CD14-positive monocyte (primary cell): ENCODE results near the gene BTBD6. TPM values are rescaled to one million over a fixed set of nuclear protein-coding genes. Genes with fewer than 3 reads are reported as not detected.

Experiments used
- DNase-seq, 3 donors: peaks; one replicate each; pipeline ENCODE4 v3.0.0-alpha.2; 2011 to 2022
- H2AFZ ChIP-seq: 2 replicates; pipeline ENCODE4 v1.6.0; 2012; ENCODE audit warnings: mild to moderate bottlenecking, low read depth, low read length, inconsistent platforms; ENCODE audit not compliant: insufficient read depth, poor library complexity, severe bottlenecking
- H3K27ac ChIP-seq, 2 donors: 1 replicate in 1 of 2; 2 replicates in 1 of 2; pipeline ENCODE4 v1.5.1; 2012 to 2013; ENCODE audit warnings: low read length in 2 of 2, control low read depth in 1 of 2, inconsistent platforms in 1 of 2, low read depth in 1 of 2, mild to moderate bottlenecking in 1 of 2
- H3K27me3 ChIP-seq, 2 donors: one replicate each; pipeline versions ENCODE4 v1.6.0 to v1.6.1; 2011 to 2013; ENCODE audit warnings: low read length in 2 of 2; ENCODE audit not compliant: control insufficient read depth in 2 of 2, insufficient read depth in 2 of 2
- H3K36me3 ChIP-seq, 2 donors: replicated peaks in 1 of 2; 1 replicate in 1 of 2; 2 replicates in 1 of 2; pipeline versions ENCODE4 v1.5.1 to v1.6.1; 2012 to 2013; ENCODE audit warnings: low read length in 2 of 2, control low read depth in 1 of 2, inconsistent platforms in 1 of 2, mild to moderate bottlenecking in 1 of 2; ENCODE audit not compliant: insufficient read depth in 2 of 2, control insufficient read depth in 1 of 2
- H3K4me1 ChIP-seq, 2 donors: 1 replicate in 1 of 2; 2 replicates in 1 of 2; pipeline versions ENCODE4 v1.5.1 to v1.6.1; 2012 to 2013; ENCODE audit warnings: low read length in 2 of 2, control low read depth in 1 of 2, inconsistent platforms in 1 of 2, mild to moderate bottlenecking in 1 of 2, moderate library complexity in 1 of 2; ENCODE audit not compliant: insufficient read depth in 2 of 2, control insufficient read depth in 1 of 2
- H3K4me2 ChIP-seq: replicated peaks from 2 replicates; pipeline ENCODE3; 2012; ENCODE audit warnings: low read length, moderate library complexity, mild to moderate bottlenecking; ENCODE audit not compliant: poor library complexity, severe bottlenecking; ENCODE audit errors: extremely low read depth
- H3K4me3 ChIP-seq, 3 experiments: fragments of 200-600 bp in 1 of 3; sonication (generic) in 1 of 3; replicated peaks in 1 of 3; 1 replicate in 2 of 3; 2 replicates in 1 of 3; pipeline ENCODE4 v1.5.1; 2011 to 2013; ENCODE audit warnings: low read length in 3 of 3, mild to moderate bottlenecking in 3 of 3, control low read depth in 2 of 3, low read depth in 2 of 3, inconsistent platforms in 1 of 3, moderate library complexity in 1 of 3
- H3K79me2 ChIP-seq: 2 replicates; pipeline ENCODE4 v1.6.0; 2012; ENCODE audit warnings: mild to moderate bottlenecking, control low read depth, inconsistent platforms, low read length, moderate library complexity; ENCODE audit not compliant: insufficient read depth
- H3K9ac ChIP-seq: 2 replicates; pipeline ENCODE4 v1.6.0; 2017; ENCODE audit warnings: low read length, mild to moderate bottlenecking; ENCODE audit not compliant: insufficient read depth, poor library complexity, severe bottlenecking
- H3K9me3 ChIP-seq, 2 donors: replicated peaks in 1 of 2; 1 replicate in 1 of 2; 2 replicates in 1 of 2; pipeline versions ENCODE4 v1.5.1 to v1.6.1; 2012 to 2013; ENCODE audit warnings: low read length in 2 of 2, control low read depth in 1 of 2; ENCODE audit not compliant: control insufficient read depth in 1 of 2, insufficient read depth in 1 of 2
- H4K20me1 ChIP-seq: 2 replicates; pipeline ENCODE4 v1.6.0; 2012; ENCODE audit warnings: mild to moderate bottlenecking, low read length, control low read depth, moderate library complexity; ENCODE audit not compliant: insufficient read depth
- H3K27ac Mint-ChIP-seq, 7 donors: one replicate each; pipeline ENCODE4 v1.8.0; 2020; ENCODE audit warnings: mild to moderate bottlenecking in 7 of 7, mixed read lengths in 7 of 7, moderate library complexity in 6 of 7, inconsistent platforms in 2 of 7
- H3K27me3 Mint-ChIP-seq, 3 donors: one replicate each; pipeline ENCODE4 v1.8.0; 2021 to 2022; ENCODE audit warnings: low read depth in 3 of 3, mild to moderate bottlenecking in 3 of 3, mixed read lengths in 3 of 3, moderate library complexity in 3 of 3, inconsistent platforms in 1 of 3
- H3K36me3 Mint-ChIP-seq, 2 donors: one replicate each; pipeline ENCODE4 v1.8.0; 2020; ENCODE audit warnings: mixed read lengths in 2 of 2, inconsistent platforms in 1 of 2, mild to moderate bottlenecking in 1 of 2
- H3K4me1 Mint-ChIP-seq: one replicate; pipeline ENCODE4 v1.8.0; 2020; ENCODE audit warnings: mild to moderate bottlenecking, mixed read lengths
- H3K4me3 Mint-ChIP-seq, 2 donors: one replicate each; pipeline ENCODE4 v1.8.0; 2020; ENCODE audit warnings: mild to moderate bottlenecking in 2 of 2, mixed read lengths in 2 of 2, moderate library complexity in 1 of 2
- H3K9me3 Mint-ChIP-seq, 7 donors: one replicate each; pipeline ENCODE4 v1.8.0; 2020 to 2022; ENCODE audit warnings: mixed read lengths in 7 of 7, mild to moderate bottlenecking in 6 of 7, moderate library complexity in 6 of 7, inconsistent platforms in 2 of 7
- CTCF ChIP-seq: fragments of 200-600 bp; IDR thresholded peaks from one replicate; pipeline ENCODE4 v1.8.0; 2022; ENCODE audit warnings: antibody characterized with exemption, mild to moderate bottlenecking
- WGBS: methylation state at CpG from one replicate; pipeline ENCODE4 v1.1.5; 2013; ENCODE audit warnings: missing lambda C conversion rate; ENCODE audit not compliant: insufficient coverage; 5-methylcytosine and 5-hydroxymethylcytosine counted together
- intact Hi-C, 2 donors: fragments of 100-400 bp; cut with micrococcal nuclease; formaldehyde crosslinking; loops; one replicate each; pipeline versions ENCODE4 v1.15.0 to v1.15.1; 2023
- polyA plus RNA-seq, 3 donors: library from polyadenylated mRNA; depleted of rRNA in 1 of 3; unstranded in 2 of 3; stranded (reverse) in 1 of 3; fragments of 300-500 nt in 2 of 3; fragments of >200 nt in 1 of 3; fragmentation: Illumina TruSeq in 2 of 3; gene quantifications; 1 replicate in 2 of 3; 2 replicates in 1 of 3; pipeline ENCODE4 v1.2.3, GENCODE V29; 2012 to 2021

BTBD6 gene
- polyA plus RNA-seq, 3 donors: 1.3 to 24.4 (median 6.3) TPM

DNA sequence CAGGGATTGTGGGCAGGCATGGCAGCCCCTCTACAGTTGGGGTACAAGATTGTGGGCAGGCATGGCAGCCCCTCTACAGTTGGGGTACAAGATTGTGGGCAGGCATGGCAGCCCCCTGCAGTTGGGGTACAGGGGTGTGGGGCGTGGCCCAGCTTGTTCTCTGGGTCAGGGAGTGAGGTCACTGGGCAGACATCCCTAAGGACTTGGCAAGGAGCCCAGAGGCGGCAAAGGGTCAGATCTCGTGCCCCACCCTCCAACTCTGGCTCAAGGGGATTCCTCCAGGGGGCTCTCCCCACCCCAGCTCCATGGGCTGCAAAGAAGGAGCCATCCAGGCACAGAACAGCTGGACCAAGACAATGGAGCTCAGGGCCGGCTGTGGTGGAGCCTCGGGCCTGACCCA is 41.5 kb upstream of the BTBD6 start:
- no peak for DNase-seq
- Histone ChIP-seq H3K4me2 (no peak overlapping the region), H4K20me1 (no peaks in the 10 kb centered on the region), H3K27ac (no peak overlapping the region), H3K27me3 (peaks cover 0 to 14% of the 10 kb centered on the region in 2 donors), H3K36me3 (peaks cover 20 to 22% of the 10 kb centered on the region in 2 donors), H3K4me1 (peaks cover 11 to 14% of the 10 kb centered on the region in 2 donors), H3K79me2 (no peaks in the 10 kb centered on the region), H3K9ac (no peak overlapping the region), H2AFZ (no peak overlapping the region), H3K9me3 (no peaks in the 10 kb centered on the region), H3K4me3 (no peak overlapping the region)
- intact Hi-C loops: no loop called here
- Mint-ChIP-seq H3K4me1 (peaks cover 10% of the 10 kb centered on the region), H3K36me3 (peaks cover 10 to 22% of the 10 kb centered on the region in 2 donors), H3K27me3 (peaks cover 9 to 35% (median 14%) of the 10 kb centered on the region in 3 donors), H3K9me3 (no peaks in the 10 kb centered on the region), H3K4me3 (no peak overlapping the region), H3K27ac (no peak overlapping the region)
- WGBS: 89% methylated on average over 4 of the region's 5 CpGs
- no peak for TF ChIP-seq CTCF

- DNase-seq: no peak
- no peak overlapping the region for H3K9ac ChIP-seq
- H2AFZ ChIP-seq: no peak overlapping the region
- H3K27me3 ChIP-seq: peaks cover 0 to 11% of the 10 kb centered on the region in 2 donors
- H3K36me3 ChIP-seq: peaks cover 24 to 26% of the 10 kb centered on the region in 2 donors
- Mint-ChIP-seq H3K27ac (no peak overlapping the region), H3K9me3 (no peaks in the 10 kb centered on the region), H3K27me3 (peaks cover 9 to 33% (median 14%) of the 10 kb centered on the region in 3 donors), H3K4me3 (no peak overlapping the region), H3K4me1 (peaks cover 4% of the 10 kb centered on the region), H3K36me3 (peaks cover 13 to 28% of the 10 kb centered on the region in 2 donors)
- intact Hi-C loops: no loop called here
- no peaks in the 10 kb centered on the region for H3K9me3 ChIP-seq
- TF ChIP-seq CTCF: no peak
- no peak overlapping the region for H3K27ac ChIP-seq
- H3K4me1 ChIP-seq: peaks cover 5 to 8% of the 10 kb centered on the region in 2 donors
- no peaks in the 10 kb centered on the region for H4K20me1 ChIP-seq
- no peaks in the 10 kb centered on the region for H3K79me2 ChIP-seq
- H3K4me3 ChIP-seq: no peak overlapping the region
- 87% methylated on average over 13 of the region's 13 CpGs for WGBS
- no peak overlapping the region for H3K4me2 ChIP-seq
These were observed 40.9 kb upstream of the BTBD6 start for GRCh38 chr14:105207460-105207901.
